ENCODE data around the gene FAM181A. TPM values are rescaled to one million over a fixed set of nuclear protein-coding genes. Genes with fewer than 3 reads are reported as not detected.

The FAM181A gene
- total and polyA plus RNA-seq, 2 experiments from 2014 or later, result not detected

GRCh38 chr14:93944348-93945069, 17.4 kb downstream of the FAM181A start:
- H2AFZ ChIP-seq, result no peak overlapping the region
- DNase-seq (ENCODE audit: low spot score), result no peak
- TF ChIP-seq CTCF (conservative IDR thresholded peaks at IDR 0.05; ENCODE audit: low read depth in 2 of 2) (no peak), ETS1 (IDR thresholded peaks at IDR 0.05) (no peak), POLR2AphosphoS5 (IDR thresholded peaks at IDR 0.05; ENCODE audit: low read depth) (no peak), ZNF331 (CRISPR knock-in tag; IDR thresholded peaks at IDR 0.05; ENCODE audit: low read depth) (no peak)
- H3K9me2 ChIP-seq (ENCODE audit: insufficient read depth), result no peaks in the 10 kb centered on the region
- H3K9me3 Mint-ChIP-seq, result no peaks in the 10 kb centered on the region
- no peaks in the 10 kb centered on the region for H3K36me3 ChIP-seq (ENCODE audit: insufficient read depth)
- H3K27ac Mint-ChIP-seq, result no peak overlapping the region
- H3F3A ChIP-seq (replicated peaks; ENCODE audit: low read depth), result no peaks in the 10 kb centered on the region
- no peak overlapping the region for H3K4me3 ChIP-seq
- no peaks in the 10 kb centered on the region for H4K20me1 ChIP-seq (replicated peaks; ENCODE audit: insufficient read depth)
- no peaks in the 10 kb centered on the region for H3K4me1 ChIP-seq (ENCODE audit: insufficient read depth)
- no peak overlapping the region for H3K4me3 Mint-ChIP-seq
- no peak overlapping the region for H3K4me2 ChIP-seq
- no peaks in the 10 kb centered on the region for H3K79me2 ChIP-seq (replicated peaks; ENCODE audit: insufficient read depth)
- ATAC-seq, result no peak
- H3K27me3 Mint-ChIP-seq (ENCODE audit: insufficient read depth, low read depth, poor library complexity), result peaks cover 25% of the 10 kb centered on the region
- peaks cover 17% of the 10 kb centered on the region for H3K4me1 Mint-ChIP-seq
- no peaks in the 10 kb centered on the region for H3K27me3 ChIP-seq (ENCODE audit: insufficient read depth)
- no peaks in the 10 kb centered on the region; the same call in 2 of the 3 replicates for H3K36me3 Mint-ChIP-seq (ENCODE audit: low read depth)
- H3K27ac ChIP-seq (ENCODE audit: low read depth), result no peak overlapping the region

GRCh38 chr14:93945070-93945399, 17.9 kb downstream of the FAM181A start:
- Mint-ChIP-seq H3K4me3 (no peak overlapping the region), H3K27me3 (ENCODE audit: insufficient read depth, low read depth, poor library complexity) (peaks cover 25% of the 10 kb centered on the region), H3K9me3 (no peaks in the 10 kb centered on the region), H3K27ac (no peak overlapping the region), H3K36me3 (ENCODE audit: low read depth) (no peaks in the 10 kb centered on the region; the same call in 2 of the 3 replicates), H3K4me1 (peaks cover 17% of the 10 kb centered on the region)
- no peak overlapping the region for H3K27ac ChIP-seq (ENCODE audit: low read depth)
- H3K4me3 ChIP-seq, result no peak overlapping the region
- no peaks in the 10 kb centered on the region for H3K36me3 ChIP-seq (ENCODE audit: insufficient read depth)
- no peaks in the 10 kb centered on the region for H3K79me2 ChIP-seq (replicated peaks; ENCODE audit: insufficient read depth)
- H3K27me3 ChIP-seq (ENCODE audit: insufficient read depth), result no peaks in the 10 kb centered on the region
- no peak overlapping the region for H2AFZ ChIP-seq
- DNase-seq (ENCODE audit: low spot score), result no peak
- H3K4me1 ChIP-seq (ENCODE audit: insufficient read depth), result no peaks in the 10 kb centered on the region
- H3F3A ChIP-seq (replicated peaks; ENCODE audit: low read depth), result no peaks in the 10 kb centered on the region
- ATAC-seq, result no peak
- H3K9me2 ChIP-seq (ENCODE audit: insufficient read depth), result no peaks in the 10 kb centered on the region
- TF ChIP-seq ZNF462 (CRISPR knock-in tag; IDR thresholded peaks at IDR 0.05), result no peak
- H3K4me2 ChIP-seq, result no peak overlapping the region
- no peaks in the 10 kb centered on the region for H4K20me1 ChIP-seq (replicated peaks; ENCODE audit: insufficient read depth)
